GM23248 (cell line): ENCODE measurements around the gene OSBPL6.

Source experiments
- EZH2 ChIP-seq: fragments of 200-600 bp; sonication (generic); IDR thresholded peaks from 2 replicates; pipeline ENCODE4 v1.6.1; 2018; ENCODE audit warnings: antibody characterized with exemption, mild to moderate bottlenecking; ENCODE audit not compliant: insufficient read depth, poor library complexity, severe bottlenecking
- EZH2phosphoT487 ChIP-seq: fragments of 200-600 bp; sonication (generic); IDR thresholded peaks from 2 replicates; pipeline ENCODE4 v1.6.1; 2018; ENCODE audit warnings: antibody characterized with exemption, moderate library complexity, mild to moderate bottlenecking, low read depth; ENCODE audit not compliant: insufficient read depth

- no peak for TF ChIP-seq EZH2
- TF ChIP-seq EZH2phosphoT487 = no peak
These were observed 98.3 kb downstream of the OSBPL6 start for GRCh38 chr2:178292586-178292985.
